Spleen (tissue), 11 donors: ENCODE measurements around the gene TEAD3. TPM values are rescaled to one million over a fixed set of nuclear protein-coding genes. Genes with fewer than 3 reads are reported as not detected.
A peak's percentile ranks its signal among the peaks of the same experiment; 100 is the strongest.

Experiments used
- DNase-seq: peaks from one replicate; pipeline ENCODE4 v3.0.0-alpha.2; 2020
- H3K27ac ChIP-seq, 8 donors: fragments of 200-600 bp; sonication (generic) in 7 of 8; 1 replicate in 4 of 8; 2 replicates in 4 of 8; pipeline versions ENCODE4 v1.5.0 to v1.8.0; 2016 to 2021; ENCODE audit warnings: inconsistent platforms in 4 of 8, mild to moderate bottlenecking in 4 of 8, moderate library complexity in 1 of 8
- H3K27me3 ChIP-seq, 7 donors: fragments of 200-600 bp; sonication (generic) in 6 of 7; replicated peaks in 1 of 7; 1 replicate in 4 of 7; 2 replicates in 3 of 7; pipeline versions ENCODE4 v1.5.0 to v1.8.0; 2016 to 2021; ENCODE audit warnings: inconsistent platforms in 3 of 7, mild to moderate bottlenecking in 1 of 7
- H3K36me3 ChIP-seq, 6 donors: fragments of 200-600 bp; sonication (generic) in 5 of 6; 1 replicate in 4 of 6; 2 replicates in 2 of 6; pipeline versions ENCODE4 v1.5.0 to v1.8.0; 2016 to 2021; ENCODE audit warnings: inconsistent platforms in 2 of 6
- H3K4me1 ChIP-seq, 6 donors: fragments of 200-600 bp; sonication (generic) in 5 of 6; 1 replicate in 3 of 6; 2 replicates in 3 of 6; pipeline versions ENCODE4 v1.5.0 to v1.8.0; 2016 to 2021; ENCODE audit warnings: inconsistent platforms in 3 of 6
- H3K4me3 ChIP-seq, 8 donors: fragments of 200-600 bp; sonication (generic) in 7 of 8; 1 replicate in 4 of 8; 2 replicates in 4 of 8; pipeline versions ENCODE4 v1.5.0 to v1.8.0; 2016 to 2021; ENCODE audit warnings: inconsistent platforms in 4 of 8, mild to moderate bottlenecking in 4 of 8, moderate library complexity in 2 of 8
- H3K9me3 ChIP-seq, 8 donors: fragments of 200-600 bp; sonication (generic) in 7 of 8; 1 replicate in 4 of 8; 2 replicates in 4 of 8; pipeline versions ENCODE4 v1.5.0 to v1.8.0; 2016 to 2021; ENCODE audit warnings: inconsistent platforms in 4 of 8
- POLR2A ChIP-seq, 3 donors: fragments of 450-650 bp; IDR thresholded peaks; one replicate each; pipeline ENCODE4 v1.5.1; 2017; ENCODE audit warnings: antibody characterized with exemption in 3 of 3, mild to moderate bottlenecking in 1 of 3
- POLR2AphosphoS5 ChIP-seq, 3 donors: sonication (generic); formaldehyde crosslinking; IDR thresholded peaks; one replicate each; pipeline ENCODE4 v1.5.1; 2017; ENCODE audit warnings: antibody characterized with exemption in 3 of 3
- WGBS, 5 donors: extraction: QIAGEN DNeasy Blood & Tissue Kit in 3 of 5; methylation state at CpG; one replicate each; pipeline versions ENCODE4 v1.1.5 to v1.1.7; 2013 to 2018; 5-methylcytosine and 5-hydroxymethylcytosine counted together
- intact Hi-C: fragments of 100-400 bp; cut with DNase I; formaldehyde crosslinking; loops from one replicate; pipeline ENCODE4 v1.15.0; 2023; ENCODE audit warnings: low total_unique reads
- polyA plus RNA-seq, 3 donors: library from polyadenylated mRNA; stranded (reverse); fragments of 200-250 nt; gene quantifications; one replicate each; pipeline ENCODE4 v1.2.1, GENCODE V29; 2013
- total RNA-seq, 7 donors: library from RNA; depleted of rRNA in 3 of 7; stranded (reverse); fragments of >200 nt in 3 of 7; fragmentation: NEBNext Ultra II Directional in 4 of 7; extraction: Animal tissue kit (Norgen Biotek cat#: 25700) in 4 of 7; gene quantifications; one replicate each; pipeline versions ENCODE4 v1.1.0 to v1.2.1, GENCODE V29; 2016 to 2021
- TF ChIP-seq, protein P1 (sequence below), 11 experiments: fragments of 200-600 bp in 7 of 11; fragments of 450-650 bp in 4 of 11; sonication (generic) in 4 of 11; IDR thresholded peaks in 8 of 11; conservative IDR thresholded peaks in 3 of 11; 1 replicate in 7 of 11; 2 replicates in 4 of 11; pipeline versions ENCODE4 v1.4.0 to v1.8.0; 2016 to 2021; ENCODE audit warnings: antibody characterized with exemption in 11 of 11, inconsistent platforms in 4 of 11, mild to moderate bottlenecking in 1 of 11
- donor health status: healthy with polysubstance abuse.
- donor health status: DM: no; HTN: no; CAD: no; lungs with moderate emphysema.
- donor health status: DM: no; HTN: no; CAD: no.
- donor health status: Bipolar disorder and iron deficiency.
- donor health status: healthy.
- donor health status: DM: no; HTN: no; CAD: no.
- donor health status: DM: yes; HTN: yes; CAD: no.

TEAD3 gene
- total and polyA plus RNA-seq, 10 donors: 2.5 to 15.2 (median 7.2) TPM

- intact Hi-C loops: no loop called here
- Histone ChIP-seq H3K27me3 (no peaks in the 10 kb centered on the region), H3K4me1 (peaks cover 3 to 29% (median 13%) of the 10 kb centered on the region in 6 donors), H3K9me3 (no peaks in the 10 kb centered on the region), H3K27ac (no peak overlapping the region), H3K36me3 (peaks cover 0 to 65% (median 25%) of the 10 kb centered on the region in 6 donors), H3K4me3 (no peak overlapping the region)
- DNase-seq: no peak
- 88 to 93% (median 90%) methylated on average over 12 to 14 of the region's 14 CpGs for WGBS, 5 donors
- TF ChIP-seq POLR2A (IDR thresholded peaks at IDR 0.05) (no peak), POLR2AphosphoS5 (IDR thresholded peaks at IDR 0.05) (no peak)
- TF ChIP-seq, protein P1, sequence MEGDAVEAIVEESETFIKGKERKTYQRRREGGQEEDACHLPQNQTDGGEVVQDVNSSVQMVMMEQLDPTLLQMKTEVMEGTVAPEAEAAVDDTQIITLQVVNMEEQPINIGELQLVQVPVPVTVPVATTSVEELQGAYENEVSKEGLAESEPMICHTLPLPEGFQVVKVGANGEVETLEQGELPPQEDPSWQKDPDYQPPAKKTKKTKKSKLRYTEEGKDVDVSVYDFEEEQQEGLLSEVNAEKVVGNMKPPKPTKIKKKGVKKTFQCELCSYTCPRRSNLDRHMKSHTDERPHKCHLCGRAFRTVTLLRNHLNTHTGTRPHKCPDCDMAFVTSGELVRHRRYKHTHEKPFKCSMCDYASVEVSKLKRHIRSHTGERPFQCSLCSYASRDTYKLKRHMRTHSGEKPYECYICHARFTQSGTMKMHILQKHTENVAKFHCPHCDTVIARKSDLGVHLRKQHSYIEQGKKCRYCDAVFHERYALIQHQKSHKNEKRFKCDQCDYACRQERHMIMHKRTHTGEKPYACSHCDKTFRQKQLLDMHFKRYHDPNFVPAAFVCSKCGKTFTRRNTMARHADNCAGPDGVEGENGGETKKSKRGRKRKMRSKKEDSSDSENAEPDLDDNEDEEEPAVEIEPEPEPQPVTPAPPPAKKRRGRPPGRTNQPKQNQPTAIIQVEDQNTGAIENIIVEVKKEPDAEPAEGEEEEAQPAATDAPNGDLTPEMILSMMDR (IDR thresholded peaks at IDR 0.05 in 8 of 11, conservative IDR thresholded peaks at IDR 0.05 in 3 of 11): no peak
Measured at GRCh38 chr6:35476004-35476403, 20.9 kb downstream of the TEAD3 start.

DNA sequence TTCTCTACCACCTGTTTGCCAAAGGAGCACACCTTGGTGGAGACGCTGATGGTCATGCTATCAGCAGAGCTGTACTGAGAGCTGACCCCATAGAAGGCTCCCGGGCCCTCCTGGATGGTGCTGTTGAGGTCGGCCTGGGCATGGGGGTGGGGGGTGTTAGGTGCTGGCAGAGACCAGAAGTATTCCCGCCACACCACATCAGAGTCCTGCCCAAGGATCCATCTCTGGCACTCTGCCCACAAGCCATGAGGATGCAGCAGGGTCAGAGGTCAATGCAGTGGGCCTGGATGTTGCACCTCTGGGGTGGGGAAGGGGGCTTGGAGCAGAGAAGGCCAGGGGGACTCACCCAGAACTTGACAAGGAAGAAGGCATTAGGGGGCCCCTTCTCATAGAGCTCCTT is 21.3 kb downstream of the TEAD3 start:
- Histone ChIP-seq H3K27ac (no peak overlapping the region), H3K4me3 (no peak overlapping the region), H3K4me1 (peaks cover 7 to 33% (median 17%) of the 10 kb centered on the region in 6 donors), H3K36me3 (peaks cover 0 to 69% (median 29%) of the 10 kb centered on the region in 6 donors), H3K27me3 (no peaks in the 10 kb centered on the region), H3K9me3 (no peaks in the 10 kb centered on the region)
- DNase-seq: no peak
- 88 to 95% (median 91%) methylated on average over 4 of the region's 4 CpGs for WGBS, 5 donors
- intact Hi-C loops: no loop called here
- TF ChIP-seq, protein P1 (IDR thresholded peaks at IDR 0.05 in 8 of 11, conservative IDR thresholded peaks at IDR 0.05 in 3 of 11): no peak
- TF ChIP-seq POLR2A (IDR thresholded peaks at IDR 0.05): no peak
- TF ChIP-seq POLR2AphosphoS5 (IDR thresholded peaks at IDR 0.05): no peak

- intact Hi-C loops: no loop called here
- H3K27ac ChIP-seq: no peak overlapping the region
- H3K4me1 ChIP-seq: peaks cover 12 to 38% (median 22%) of the 10 kb centered on the region in 6 donors
- H3K36me3 ChIP-seq: peaks cover 0 to 72% (median 34%) of the 10 kb centered on the region in 6 donors
- H3K27me3 ChIP-seq: no peaks in the 10 kb centered on the region
- H3K9me3 ChIP-seq: no peaks in the 10 kb centered on the region
- no peak for DNase-seq
- no peak overlapping the region for H3K4me3 ChIP-seq
- TF ChIP-seq, protein P1 (IDR thresholded peaks at IDR 0.05 in 8 of 11, conservative IDR thresholded peaks at IDR 0.05 in 3 of 11): no peak
- no peak for TF ChIP-seq POLR2A (IDR thresholded peaks at IDR 0.05)
- TF ChIP-seq POLR2AphosphoS5 (IDR thresholded peaks at IDR 0.05): peak in 1 of 3 donors; percentile 4
- WGBS, 5 donors: 84 to 96% (median 93%) methylated on average over 19 to 20 of the region's 20 CpGs
Measured at GRCh38 chr6:35474942-35475570, 21.8 kb downstream of the TEAD3 start.

DNA sequence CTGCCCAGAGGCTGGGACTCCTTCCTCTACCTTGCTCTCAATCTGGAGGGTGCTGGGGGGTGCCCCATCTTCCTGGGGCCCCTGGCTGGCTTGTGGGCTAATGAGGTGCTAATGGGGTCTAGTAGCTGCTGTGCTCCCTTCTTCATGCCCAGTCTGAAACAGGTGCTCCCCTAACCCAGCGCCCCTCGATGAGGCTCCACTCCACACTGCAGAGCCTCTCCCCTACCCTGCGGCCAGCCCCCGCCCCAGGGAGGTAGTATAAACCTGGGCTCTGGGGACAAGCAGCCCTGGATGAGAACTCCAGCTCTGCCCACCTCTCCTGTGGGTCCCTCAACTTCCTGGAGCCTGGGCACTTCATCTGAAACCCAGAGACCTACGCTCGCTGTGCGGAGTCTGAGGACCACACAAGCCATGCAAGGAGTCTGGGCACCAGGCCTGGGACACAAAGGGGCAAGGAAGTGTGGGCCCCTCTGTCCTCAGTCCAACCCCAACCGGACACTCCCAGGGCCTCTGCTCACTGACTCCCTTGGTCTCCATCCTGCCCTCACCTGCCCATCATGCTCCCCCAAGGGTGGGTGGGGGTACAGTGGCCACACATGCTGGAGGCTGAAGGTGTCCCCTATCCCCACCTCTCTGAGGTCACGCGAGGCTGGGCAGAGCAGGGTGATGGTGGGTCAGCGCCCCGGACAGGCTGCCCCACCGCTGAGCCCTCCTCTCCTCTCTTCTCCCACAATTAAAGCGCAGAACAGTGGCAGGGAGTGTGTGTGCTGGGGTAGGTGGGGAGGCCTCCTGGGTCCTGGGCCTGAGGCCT is 22.5 kb downstream of the TEAD3 start:
- Histone ChIP-seq H3K36me3 (peaks cover 0 to 72% (median 36%) of the 10 kb centered on the region in 6 donors), H3K9me3 (no peaks in the 10 kb centered on the region), H3K27ac (no peak overlapping the region), H3K4me3 (no peak overlapping the region), H3K27me3 (no peaks in the 10 kb centered on the region), H3K4me1 (peaks cover 18 to 45% (median 29%) of the 10 kb centered on the region in 6 donors)
- intact Hi-C loops: no loop called here
- TF ChIP-seq POLR2A (IDR thresholded peaks at IDR 0.05) (no peak), POLR2AphosphoS5 (IDR thresholded peaks at IDR 0.05) (peak; percentile 38 to 71 (median 41))
- DNase-seq: no peak
- WGBS, 5 donors: 87 to 95% (median 89%) methylated on average over 10 to 14 of the region's 14 CpGs
